Stimulated activated CD4-positive, alpha-beta T cell treated with anti-CD3 and anti-CD28 coated beads, TNF-alpha, amount 100 ng/mL, for 4 hours (primary cell): ENCODE results near the gene DUSP21.
"Not testable (repeated sequence)": the region's sequence is repeated elsewhere in the genome, so short reads cannot be mapped to it uniquely, and the experiment has no call there.

Experiments used
- DNase-seq, 3 experiments: peaks; one replicate each; pipeline ENCODE4 v3.0.0-alpha.2; 2020; ENCODE audit warnings: low read depth in 3 of 3

DUSP21 gene

GRCh38 chrX:44876086-44876485 is 32.3 kb downstream of the DUSP21 start:
- DNase-seq, result no peak

GRCh38 chrX:44876767-44877166 is 32.9 kb downstream of the DUSP21 start:
- no peak for DNase-seq

GRCh38 chrX:44878780-44879179 is 35.0 kb downstream of the DUSP21 start:
- no peak for DNase-seq

- no peak for DNase-seq
These were observed 37.7 kb downstream of the DUSP21 start for GRCh38 chrX:44881549-44881948.

GRCh38 chrX:44882635-44883034 is 38.8 kb downstream of the DUSP21 start:
- DNase-seq, result no peak

GRCh38 chrX:44884944-44885343 is 41.1 kb downstream of the DUSP21 start:
- DNase-seq, result no peak

GRCh38 chrX:44889824-44890223 is 46.0 kb downstream of the DUSP21 start:
- DNase-seq, result no peak

GRCh38 chrX:44890247-44890646 is 46.4 kb downstream of the DUSP21 start:
- DNase-seq, result no peak

- DNase-seq, result not testable (repeated sequence)
These were observed 46.9 kb downstream of the DUSP21 start for GRCh38 chrX:44890687-44891086.

GRCh38 chrX:44891642-44892041 is 47.8 kb downstream of the DUSP21 start:
- DNase-seq, result no peak
